GM12875 (cell line): ENCODE results near the gene STAT6.

ENCODE experiments used
- H3K4me3 ChIP-seq: one replicate; pipeline ENCODE4 v1.5.1; 2011; ENCODE audit warnings: low read depth, low read length, control low read depth
- TF ChIP-seq, protein P1 (sequence below): IDR thresholded peaks from 2 replicates; pipeline ENCODE4 v1.5.1; 2011; ENCODE audit warnings: low read depth, mild to moderate bottlenecking, control low read depth, inconsistent platforms, low read length, moderate library complexity, borderline replicate concordance; ENCODE audit not compliant: insufficient read depth

The STAT6 gene

DNA sequence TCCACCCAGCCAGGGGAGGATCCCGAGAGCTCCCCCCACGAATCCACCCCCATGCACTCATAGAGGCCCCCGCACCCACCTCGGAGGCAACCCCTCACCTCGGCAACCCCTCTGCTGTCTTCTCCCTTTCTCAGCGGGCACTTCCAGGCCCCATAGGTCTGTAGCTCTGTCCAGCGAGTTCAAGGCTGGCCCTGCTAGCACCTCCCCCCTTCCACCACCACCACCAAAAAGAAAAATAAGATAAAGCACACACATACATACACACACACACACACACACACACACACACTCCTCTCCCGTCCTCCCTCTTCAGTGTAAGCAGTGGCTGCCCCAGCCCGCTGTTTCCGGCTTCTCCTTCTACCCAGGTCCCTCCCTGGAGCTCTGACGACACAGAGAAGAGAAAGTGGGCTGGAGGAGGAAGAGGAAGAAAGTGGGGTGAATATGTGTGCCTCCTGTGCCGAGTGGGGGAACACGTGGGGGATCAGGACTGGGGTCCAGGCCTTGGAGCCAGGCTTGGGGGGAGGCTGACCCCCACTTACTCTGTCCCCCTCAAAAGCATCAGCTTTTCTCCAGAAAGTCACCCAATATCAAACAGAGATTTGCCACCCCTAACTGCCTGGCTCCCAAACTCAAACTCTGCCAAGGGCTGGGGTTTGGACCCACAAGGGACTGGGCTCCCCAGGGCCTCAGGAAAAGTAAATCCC is at the start of gene STAT6:
STAT6 (minus strand) TSS at position 332 of the 704 bp plus-strand sequence. CDS start 3,084 bp downstream, outside the sequence.
- TF ChIP-seq, protein P1, sequence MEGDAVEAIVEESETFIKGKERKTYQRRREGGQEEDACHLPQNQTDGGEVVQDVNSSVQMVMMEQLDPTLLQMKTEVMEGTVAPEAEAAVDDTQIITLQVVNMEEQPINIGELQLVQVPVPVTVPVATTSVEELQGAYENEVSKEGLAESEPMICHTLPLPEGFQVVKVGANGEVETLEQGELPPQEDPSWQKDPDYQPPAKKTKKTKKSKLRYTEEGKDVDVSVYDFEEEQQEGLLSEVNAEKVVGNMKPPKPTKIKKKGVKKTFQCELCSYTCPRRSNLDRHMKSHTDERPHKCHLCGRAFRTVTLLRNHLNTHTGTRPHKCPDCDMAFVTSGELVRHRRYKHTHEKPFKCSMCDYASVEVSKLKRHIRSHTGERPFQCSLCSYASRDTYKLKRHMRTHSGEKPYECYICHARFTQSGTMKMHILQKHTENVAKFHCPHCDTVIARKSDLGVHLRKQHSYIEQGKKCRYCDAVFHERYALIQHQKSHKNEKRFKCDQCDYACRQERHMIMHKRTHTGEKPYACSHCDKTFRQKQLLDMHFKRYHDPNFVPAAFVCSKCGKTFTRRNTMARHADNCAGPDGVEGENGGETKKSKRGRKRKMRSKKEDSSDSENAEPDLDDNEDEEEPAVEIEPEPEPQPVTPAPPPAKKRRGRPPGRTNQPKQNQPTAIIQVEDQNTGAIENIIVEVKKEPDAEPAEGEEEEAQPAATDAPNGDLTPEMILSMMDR: no peak
- peak within 1 kb of the TSS; percentile 85 for H3K4me3 ChIP-seq

- no peak overlapping the region for H3K4me3 ChIP-seq
- TF ChIP-seq, protein P1: no peak
Observed at GRCh38 chr12:57160741-57161140, 49.6 kb upstream of the STAT6 start.

DNA sequence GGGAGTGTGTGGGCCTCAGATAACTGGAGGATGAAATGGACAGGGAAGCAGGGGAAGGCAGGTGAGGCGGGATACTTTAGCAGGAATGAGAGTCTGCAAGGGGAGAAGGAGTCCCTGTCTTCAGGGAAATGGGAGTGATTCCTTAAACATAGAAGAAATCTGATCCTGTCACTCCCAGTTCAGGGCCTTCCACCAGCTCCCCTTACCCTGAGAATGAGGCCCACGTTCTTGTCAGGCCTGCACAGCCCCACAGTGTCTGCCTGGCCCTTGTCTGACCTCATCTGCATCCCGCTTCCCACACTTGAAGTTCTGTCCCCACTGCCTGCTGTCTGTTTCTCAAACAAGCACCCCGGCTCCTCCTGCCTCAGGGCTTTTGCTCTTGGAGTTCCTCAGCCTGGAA is 48.9 kb upstream of the STAT6 start:
- TF ChIP-seq, protein P1: no peak
- H3K4me3 ChIP-seq: no peak overlapping the region

DNA sequence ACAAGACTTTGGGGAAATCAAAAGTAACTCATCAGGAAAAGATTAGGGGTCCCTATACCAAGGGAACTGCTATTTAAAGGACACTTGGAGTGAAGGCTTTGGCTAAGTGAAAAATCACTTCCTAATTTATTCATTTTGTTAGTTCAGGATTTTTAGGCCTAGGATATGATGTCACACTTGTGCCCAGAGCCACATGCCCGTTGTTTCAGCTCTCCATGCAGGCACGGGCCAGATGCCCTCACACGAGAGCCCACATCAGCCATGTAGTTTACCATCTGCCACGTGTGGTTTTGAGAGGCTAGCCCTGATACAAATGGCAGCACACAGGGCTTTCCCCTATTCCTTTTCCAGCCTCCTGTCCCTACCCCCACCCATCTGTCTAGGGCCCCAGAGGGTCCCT is 48.1 kb upstream of the STAT6 start:
- TF ChIP-seq, protein P1: no peak
- no peak overlapping the region for H3K4me3 ChIP-seq

GRCh38 chr12:57158665-57159064 is 47.5 kb upstream of the STAT6 start:
- TF ChIP-seq, protein P1: no peak
- no peak overlapping the region for H3K4me3 ChIP-seq

GRCh38 chr12:57158186-57158585 is 47.0 kb upstream of the STAT6 start:
- TF ChIP-seq, protein P1: no peak

GRCh38 chr12:57157588-57158173 is 46.5 kb upstream of the STAT6 start:
- H3K4me3 ChIP-seq: no peak overlapping the region
- TF ChIP-seq, protein P1: no peak

More at GRCh38 chr12:57158186-57158585, 47.0 kb upstream of the STAT6 start:
- no peak overlapping the region for H3K4me3 ChIP-seq
